ENCODE measurements around the gene SLC35F1. TPM values are rescaled to one million over a fixed set of nuclear protein-coding genes. Genes with fewer than 3 reads are reported as not detected.

SLC35F1 gene
- total and polyA plus RNA-seq, 9 of the 15 experiments (the other 6 are each of a cell fraction or from before 2014, with no cell fraction given), result 0.03 to 0.06 TPM; not detected in 7

DNA sequence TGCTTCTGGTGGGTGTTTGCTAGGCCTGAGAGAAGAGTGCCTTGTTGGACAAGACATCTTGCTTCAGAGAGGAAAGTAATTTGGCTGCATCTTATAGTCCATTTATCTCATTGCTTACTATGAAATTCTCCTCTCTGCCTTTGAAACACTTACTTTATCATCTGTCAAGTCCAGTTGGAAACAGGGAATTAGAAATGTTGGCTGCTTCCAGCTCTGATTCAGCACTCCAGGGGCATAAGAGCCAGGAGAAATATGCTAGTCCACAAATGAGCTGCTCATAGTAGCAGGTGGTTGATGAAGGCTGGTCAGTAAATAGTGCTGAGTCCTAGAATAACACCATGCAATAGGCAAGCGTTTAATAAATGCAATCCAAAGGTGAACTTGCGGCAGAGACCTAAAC is 227.1 kb downstream of the SLC35F1 start (continued):
- TF ChIP-seq DEAF1 (CRISPR knock-in tag; IDR thresholded peaks at IDR 0.05) (no peak), ZNF316 (IDR thresholded peaks at IDR 0.05) (no peak), HDAC3 (IDR thresholded peaks at IDR 0.05; ENCODE audit: borderline replicate concordance, partially characterized antibody) (no peak), ZNF212 (CRISPR knock-in tag; IDR thresholded peaks at IDR 0.05) (no peak), LCOR (CRISPR knock-in tag; IDR thresholded peaks at IDR 0.05) (no peak), NCOA2 (IDR thresholded peaks at IDR 0.05; ENCODE audit: partially characterized antibody in 2 of 2) (no peak), NRF1 (conservative IDR thresholded peaks at IDR 0.05 in 1 of 2, IDR thresholded peaks at IDR 0.05 in 1 of 2) (no peak)
- TF ChIP-seq, protein P1, sequence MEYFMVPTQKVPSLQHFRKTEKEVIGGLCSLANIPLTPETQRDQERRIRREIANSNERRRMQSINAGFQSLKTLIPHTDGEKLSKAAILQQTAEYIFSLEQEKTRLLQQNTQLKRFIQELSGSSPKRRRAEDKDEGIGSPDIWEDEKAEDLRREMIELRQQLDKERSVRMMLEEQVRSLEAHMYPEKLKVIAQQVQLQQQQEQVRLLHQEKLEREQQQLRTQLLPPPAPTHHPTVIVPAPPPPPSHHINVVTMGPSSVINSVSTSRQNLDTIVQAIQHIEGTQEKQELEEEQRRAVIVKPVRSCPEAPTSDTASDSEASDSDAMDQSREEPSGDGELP (CRISPR knock-in tag; IDR thresholded peaks at IDR 0.05; ENCODE audit: borderline replicate concordance), result no peak

- no peaks in the 10 kb centered on the region for H3K79me2 ChIP-seq (ENCODE audit: control insufficient read depth, insufficient read depth, low read length)
- H4K20me1 ChIP-seq (replicated peaks; ENCODE audit: control insufficient read depth, insufficient read depth, low read length), result no peaks in the 10 kb centered on the region
- TF ChIP-seq CHD1 (IDR thresholded peaks at IDR 0.05; ENCODE audit: low read length) (no peak), NR3C1 (CRISPR knock-in tag; IDR thresholded peaks at IDR 0.05) (no peak)
- TF ChIP-seq, protein P2, sequence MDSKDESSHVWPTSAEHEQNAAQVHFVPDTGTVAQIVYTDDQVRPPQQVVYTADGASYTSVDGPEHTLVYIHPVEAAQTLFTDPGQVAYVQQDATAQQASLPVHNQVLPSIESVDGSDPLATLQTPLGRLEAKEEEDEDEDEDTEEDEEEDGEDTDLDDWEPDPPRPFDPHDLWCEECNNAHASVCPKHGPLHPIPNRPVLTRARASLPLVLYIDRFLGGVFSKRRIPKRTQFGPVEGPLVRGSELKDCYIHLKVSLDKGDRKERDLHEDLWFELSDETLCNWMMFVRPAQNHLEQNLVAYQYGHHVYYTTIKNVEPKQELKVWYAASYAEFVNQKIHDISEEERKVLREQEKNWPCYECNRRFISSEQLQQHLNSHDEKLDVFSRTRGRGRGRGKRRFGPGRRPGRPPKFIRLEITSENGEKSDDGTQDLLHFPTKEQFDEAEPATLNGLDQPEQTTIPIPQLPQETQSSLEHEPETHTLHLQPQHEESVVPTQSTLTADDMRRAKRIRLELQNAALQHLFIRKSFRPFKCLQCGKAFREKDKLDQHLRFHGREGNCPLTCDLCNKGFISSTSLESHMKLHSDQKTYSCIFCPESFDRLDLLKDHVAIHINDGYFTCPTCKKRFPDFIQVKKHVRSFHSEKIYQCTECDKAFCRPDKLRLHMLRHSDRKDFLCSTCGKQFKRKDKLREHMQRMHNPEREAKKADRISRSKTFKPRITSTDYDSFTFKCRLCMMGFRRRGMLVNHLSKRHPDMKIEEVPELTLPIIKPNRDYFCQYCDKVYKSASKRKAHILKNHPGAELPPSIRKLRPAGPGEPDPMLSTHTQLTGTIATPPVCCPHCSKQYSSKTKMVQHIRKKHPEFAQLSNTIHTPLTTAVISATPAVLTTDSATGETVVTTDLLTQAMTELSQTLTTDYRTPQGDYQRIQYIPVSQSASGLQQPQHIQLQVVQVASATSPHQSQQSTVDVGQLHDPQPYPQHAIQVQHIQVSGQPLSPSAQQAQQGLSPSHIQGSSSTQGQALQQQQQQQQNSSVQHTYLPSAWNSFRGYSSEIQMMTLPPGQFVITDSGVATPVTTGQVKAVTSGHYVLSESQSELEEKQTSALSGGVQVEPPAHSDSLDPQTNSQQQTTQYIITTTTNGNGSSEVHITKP (IDR thresholded peaks at IDR 0.05; ENCODE audit: partially characterized antibody), result no peak
- H3K4me3 ChIP-seq, result no peak overlapping the region
- intact Hi-C loops (cut with micrococcal nuclease) (no loop called here), in situ Hi-C loops (cut with MboI) (no loop called here)
- H3K4me2 ChIP-seq (ENCODE audit: insufficient read depth, low read length), result no peak overlapping the region
- ChIA-PET POLR2A (no interaction called here), CTCF (ENCODE audit: low intra/inter-chr PET ratio) (no interaction called here)
- no peak overlapping the region for H3K9ac ChIP-seq (ENCODE audit: insufficient read depth in 1 of 2, low read depth in 2 of 2, low read length in 2 of 2)
- H3K9me1 ChIP-seq (ENCODE audit: control insufficient read depth, insufficient read depth, low read length), result no peaks in the 10 kb centered on the region
- no peaks in the 10 kb centered on the region for H3K9me3 ChIP-seq (replicated peaks; ENCODE audit: control insufficient read depth, insufficient read depth, low read depth, low read length)
- DNase-seq (ENCODE audit: extremely low read depth in 1 of 4, low spot score in 3 of 4), result no peak
- H3K27me3 ChIP-seq (ENCODE audit: control insufficient read depth in 2 of 2, insufficient read depth in 2 of 2, low read length in 2 of 2), result no peaks in the 10 kb centered on the region
- H3K4me1 ChIP-seq (replicated peaks in 1 of 2; ENCODE audit: control insufficient read depth in 2 of 2, insufficient read depth in 2 of 2, low read length in 2 of 2), result no peaks in the 10 kb centered on the region
- no peaks in the 10 kb centered on the region for H3K36me3 ChIP-seq (ENCODE audit: control insufficient read depth, insufficient read depth, low read length)
- H3K27ac ChIP-seq (ENCODE audit: extremely low read depth, low read depth, low read length), result no peak overlapping the region
- no peak for FAIRE-seq
- WGBS (ENCODE audit: insufficient coverage, low coverage, missing lambda C conversion rate), result 0% methylated on average over 5 of the region's 5 CpGs
- no peak overlapping the region for H2AFZ ChIP-seq (ENCODE audit: low read depth, low read length)
- no TSS peak for BruUV-seq (replicated peaks)
- no peak for ATAC-seq
Measured at GRCh38 chr6:118134736-118135135, 227.7 kb downstream of the SLC35F1 start.
